ENCODE data around the gene IL1B.

Gene IL1B

GRCh38 chr2:112795774-112796173, 40.8 kb downstream of the IL1B start:
- TF ChIP-seq CTCF (IDR thresholded peaks at IDR 0.05) = no peak
- Histone ChIP-seq H3K4me1 (peaks cover 6% of the 10 kb centered on the region), H3K9ac (no peak overlapping the region), H3K4me2 (ENCODE audit: low read length) (no peak overlapping the region), H3K27me3 (ENCODE audit: control insufficient read depth, insufficient read depth, low read length) (no peaks in the 10 kb centered on the region), H3K79me2 (no peaks in the 10 kb centered on the region), H2AFZ (no peak overlapping the region), H3K9me3 (ENCODE audit: control insufficient read depth, low read length) (no peaks in the 10 kb centered on the region), H3K36me3 (ENCODE audit: control insufficient read depth, insufficient read depth, low read length) (no peaks in the 10 kb centered on the region), H3K27ac (no peak overlapping the region), H3K4me3 (ENCODE audit: low read depth, low read length) (no peak overlapping the region)

- Histone ChIP-seq H3K9ac (no peak overlapping the region), H3K27ac (no peak overlapping the region), H3K4me1 (peaks cover 6% of the 10 kb centered on the region), H2AFZ (no peak overlapping the region), H3K79me2 (no peaks in the 10 kb centered on the region), H3K27me3 (ENCODE audit: control insufficient read depth, insufficient read depth, low read length) (no peaks in the 10 kb centered on the region), H3K36me3 (ENCODE audit: control insufficient read depth, insufficient read depth, low read length) (no peaks in the 10 kb centered on the region), H3K4me3 (ENCODE audit: low read depth, low read length) (no peak overlapping the region), H3K9me3 (ENCODE audit: control insufficient read depth, low read length) (no peaks in the 10 kb centered on the region), H3K4me2 (ENCODE audit: low read length) (no peak overlapping the region)
- no peak for TF ChIP-seq CTCF (IDR thresholded peaks at IDR 0.05)
Measured at GRCh38 chr2:112794841-112795240, 41.7 kb downstream of the IL1B start.

- Histone ChIP-seq H3K79me2 (no peaks in the 10 kb centered on the region), H3K36me3 (ENCODE audit: control insufficient read depth, insufficient read depth, low read length) (no peaks in the 10 kb centered on the region), H3K27ac (peak overlapping the region; percentile 43), H3K4me3 (ENCODE audit: low read depth, low read length) (no peak overlapping the region), H2AFZ (peak overlapping the region; percentile 81), H3K9ac (no peak overlapping the region), H3K4me1 (peaks cover 6% of the 10 kb centered on the region), H3K4me2 (ENCODE audit: low read length) (peak overlapping the region; percentile 23), H3K9me3 (ENCODE audit: control insufficient read depth, low read length) (no peaks in the 10 kb centered on the region), H3K27me3 (ENCODE audit: control insufficient read depth, insufficient read depth, low read length) (no peaks in the 10 kb centered on the region)
- no peak for TF ChIP-seq CTCF (IDR thresholded peaks at IDR 0.05)
Measured at GRCh38 chr2:112794131-112794733, 42.3 kb downstream of the IL1B start.

- H3K27me3 ChIP-seq (ENCODE audit: control insufficient read depth, insufficient read depth, low read length) = no peaks in the 10 kb centered on the region
- H3K9ac ChIP-seq = no peak overlapping the region
- peak overlapping the region; percentile 43 for H3K27ac ChIP-seq
- no peak overlapping the region for H3K4me3 ChIP-seq (ENCODE audit: low read depth, low read length)
- no peaks in the 10 kb centered on the region for H3K79me2 ChIP-seq
- no peaks in the 10 kb centered on the region for H3K9me3 ChIP-seq (ENCODE audit: control insufficient read depth, low read length)
- H3K36me3 ChIP-seq (ENCODE audit: control insufficient read depth, insufficient read depth, low read length) = no peaks in the 10 kb centered on the region
- peak overlapping the region; percentile 81 for H2AFZ ChIP-seq
- peaks cover 6% of the 10 kb centered on the region for H3K4me1 ChIP-seq
- no peak for TF ChIP-seq CTCF (IDR thresholded peaks at IDR 0.05)
- H3K4me2 ChIP-seq (ENCODE audit: low read length) = no peak overlapping the region
Measured at GRCh38 chr2:112793449-112793978, 43.1 kb downstream of the IL1B start.

- Histone ChIP-seq H2AFZ (no peak overlapping the region), H3K4me2 (ENCODE audit: low read length) (no peak overlapping the region), H3K27me3 (ENCODE audit: control insufficient read depth, insufficient read depth, low read length) (no peaks in the 10 kb centered on the region), H3K9me3 (ENCODE audit: control insufficient read depth, low read length) (no peaks in the 10 kb centered on the region), H3K9ac (no peak overlapping the region), H3K4me1 (peaks cover 6% of the 10 kb centered on the region), H3K4me3 (ENCODE audit: low read depth, low read length) (no peak overlapping the region), H3K27ac (no peak overlapping the region), H3K79me2 (no peaks in the 10 kb centered on the region), H3K36me3 (ENCODE audit: control insufficient read depth, insufficient read depth, low read length) (no peaks in the 10 kb centered on the region)
- no peak for TF ChIP-seq CTCF (IDR thresholded peaks at IDR 0.05)
Measured at GRCh38 chr2:112792419-112792818, 44.2 kb downstream of the IL1B start.
